Loucy (cell line): ENCODE results near the gene TTC21B.

ENCODE experiments used
- H2AFZ ChIP-seq: fragments of 200-600 bp; sonication (generic); 2 replicates; pipeline ENCODE4 v1.6.0; 2016; ENCODE audit warnings: antibody characterized with exemption, mild to moderate bottlenecking, low read length, moderate library complexity
- H3F3A ChIP-seq: fragments of 200-600 bp; 2 replicates; pipeline ENCODE4 v1.6.0; 2016; ENCODE audit warnings: antibody characterized with exemption, low read depth, mild to moderate bottlenecking
- H3K27me3 ChIP-seq: fragments of 200-600 bp; sonication (generic); 2 replicates; pipeline ENCODE4 v1.6.1; 2014; ENCODE audit warnings: low read length, mild to moderate bottlenecking; ENCODE audit not compliant: insufficient read depth, poor library complexity, severe bottlenecking
- H3K36me3 ChIP-seq: fragments of 200-600 bp; sonication (generic); 2 replicates; pipeline ENCODE4 v1.6.1; 2016; ENCODE audit warnings: low read length; ENCODE audit not compliant: insufficient read depth
- H3K4me1 ChIP-seq: fragments of 200-600 bp; sonication (generic); 2 replicates; pipeline ENCODE4 v1.5.1; 2014; ENCODE audit warnings: low read length, mild to moderate bottlenecking; ENCODE audit not compliant: insufficient read depth, poor library complexity, severe bottlenecking
- H3K4me2 ChIP-seq: fragments of 200-600 bp; sonication (generic); 2 replicates; pipeline ENCODE4 v1.6.0; 2014; ENCODE audit warnings: antibody characterized with exemption, low read length, low read depth, mild to moderate bottlenecking; ENCODE audit not compliant: poor library complexity, severe bottlenecking
- H3K4me3 ChIP-seq: fragments of 200-600 bp; sonication (generic); 2 replicates; pipeline ENCODE4 v1.5.1; 2014; ENCODE audit warnings: low read length, mild to moderate bottlenecking, mixed read lengths; ENCODE audit not compliant: poor library complexity, severe bottlenecking
- H3K79me2 ChIP-seq: fragments of 200-600 bp; sonication (generic); 2 replicates; pipeline ENCODE4 v1.6.1; 2014; ENCODE audit warnings: low read length; ENCODE audit not compliant: insufficient read depth
- H3K9ac ChIP-seq: fragments of 200-600 bp; sonication (generic); 2 replicates; pipeline ENCODE4 v1.6.0; 2014; ENCODE audit warnings: mild to moderate bottlenecking, low read depth, low read length, moderate library complexity; ENCODE audit not compliant: poor library complexity, severe bottlenecking
- H3K9me2 ChIP-seq: fragments of 200-600 bp; sonication (generic); replicated peaks from 2 replicates; pipeline ENCODE4 v1.6.1; 2016; ENCODE audit warnings: low read depth, low read length, mixed read lengths
- H3K9me3 ChIP-seq: fragments of 200-600 bp; sonication (generic); 2 replicates; pipeline ENCODE4 v1.6.1; 2014; ENCODE audit warnings: mild to moderate bottlenecking, antibody characterized with exemption, low read length, low read depth; ENCODE audit not compliant: insufficient read depth
- H4K20me1 ChIP-seq: fragments of 200-600 bp; sonication (generic); 2 replicates; pipeline ENCODE4 v1.6.0; 2014; ENCODE audit warnings: antibody characterized with exemption, low read length, mild to moderate bottlenecking; ENCODE audit not compliant: insufficient read depth, poor library complexity, severe bottlenecking
- CTCF ChIP-seq: fragments of 200-600 bp; sonication (generic); conservative IDR thresholded peaks from 2 replicates; pipeline ENCODE4 v1.5.1; 2014; ENCODE audit warnings: mild to moderate bottlenecking, antibody characterized with exemption, low read length
- EZH2phosphoT487 ChIP-seq: fragments of 200-600 bp; IDR thresholded peaks from 2 replicates; pipeline ENCODE4 v1.6.1; 2018; ENCODE audit warnings: antibody characterized with exemption, mild to moderate bottlenecking, moderate library complexity, borderline replicate concordance

The TTC21B gene

GRCh38 chr2:165959371-165959770 is 5.8 kb upstream of the TTC21B start:
- Histone ChIP-seq H3K27me3 (no peaks in the 10 kb centered on the region), H3K9me3 (no peaks in the 10 kb centered on the region)

GRCh38 chr2:165958313-165958960 is 4.9 kb upstream of the TTC21B start:
- no peak for TF ChIP-seq EZH2phosphoT487
- TF ChIP-seq CTCF: no peak
- Histone ChIP-seq H4K20me1 (no peaks in the 10 kb centered on the region), H3K4me1 (peaks cover 7% of the 10 kb centered on the region), H3K9ac (no peak overlapping the region), H3F3A (no peaks in the 10 kb centered on the region), H3K27me3 (no peaks in the 10 kb centered on the region), H3K9me2 (no peaks in the 10 kb centered on the region), H3K36me3 (no peaks in the 10 kb centered on the region), H3K4me3 (no peak overlapping the region), H2AFZ (no peak overlapping the region), H3K9me3 (no peaks in the 10 kb centered on the region), H3K79me2 (no peaks in the 10 kb centered on the region), H3K4me2 (no peak overlapping the region)

More at GRCh38 chr2:165959371-165959770, 5.8 kb upstream of the TTC21B start:
- Histone ChIP-seq H3F3A (no peaks in the 10 kb centered on the region), H3K36me3 (no peaks in the 10 kb centered on the region), H4K20me1 (no peaks in the 10 kb centered on the region), H3K9me2 (no peaks in the 10 kb centered on the region), H3K9ac (no peak overlapping the region), H3K4me2 (no peak overlapping the region), H3K4me3 (no peak overlapping the region), H3K4me1 (peaks cover 5% of the 10 kb centered on the region), H3K79me2 (no peaks in the 10 kb centered on the region), H2AFZ (no peak overlapping the region)
- TF ChIP-seq EZH2phosphoT487 (no peak), CTCF (no peak)

GRCh38 chr2:165957030-165957675 is 3.6 kb upstream of the TTC21B start:
- Histone ChIP-seq H2AFZ (no peak overlapping the region), H3K27me3 (no peaks in the 10 kb centered on the region), H4K20me1 (peaks cover 4% of the 10 kb centered on the region), H3K9ac (no peak overlapping the region), H3K36me3 (no peaks in the 10 kb centered on the region), H3K4me2 (no peak overlapping the region), H3K4me1 (peaks cover 16% of the 10 kb centered on the region), H3F3A (no peaks in the 10 kb centered on the region), H3K9me3 (no peaks in the 10 kb centered on the region), H3K9me2 (no peaks in the 10 kb centered on the region), H3K79me2 (peaks cover 13% of the 10 kb centered on the region), H3K4me3 (no peak overlapping the region)
- TF ChIP-seq CTCF (no peak), EZH2phosphoT487 (no peak)
